H1 (cell line): Measurements from ENCODE around the gene MYH9.

ENCODE experiments used
- CREB1 ChIP-seq: IDR thresholded peaks from 2 replicates; pipeline ENCODE4 v1.6.1; 2012; ENCODE audit warnings: inconsistent platforms
- EP300 ChIP-seq, 2 experiments: IDR thresholded peaks; 1 replicate in 1 of 2; 2 replicates in 1 of 2; pipeline ENCODE4 v1.6.1; 2011 to 2012; ENCODE audit warnings: low read depth in 2 of 2, low read length in 2 of 2, mild to moderate bottlenecking in 2 of 2, borderline replicate concordance in 1 of 2, inconsistent platforms in 1 of 2, moderate library complexity in 1 of 2
- JUND ChIP-seq: IDR thresholded peaks from 2 replicates; pipeline ENCODE4 v1.6.1; 2011; ENCODE audit warnings: mild to moderate bottlenecking, improper control_type of control experiment, low read length
- POLR2A ChIP-seq, 2 experiments: IDR thresholded peaks; 1 replicate in 1 of 2; 2 replicates in 1 of 2; pipeline ENCODE4 v1.6.1; 2011; ENCODE audit warnings: low read depth in 2 of 2, low read length in 2 of 2, mild to moderate bottlenecking in 2 of 2; ENCODE audit errors: control extremely low read depth in 1 of 2
- TAF1 ChIP-seq: IDR thresholded peaks from 2 replicates; pipeline ENCODE4 v1.6.1; 2011; ENCODE audit warnings: mild to moderate bottlenecking, low read depth, low read length
- TF ChIP-seq, protein P1 (sequence below), 3 experiments: IDR thresholded peaks; 1 replicate in 2 of 3; 2 replicates in 1 of 3; pipeline versions ENCODE4 v1.5.1 to v1.6.1; 2011; ENCODE audit warnings: low read length in 3 of 3, mild to moderate bottlenecking in 3 of 3, inconsistent platforms in 2 of 3, low read depth in 1 of 3, moderate library complexity in 1 of 3; ENCODE audit not compliant: insufficient read depth in 1 of 3; ENCODE audit errors: control extremely low read depth in 1 of 3

DNA sequence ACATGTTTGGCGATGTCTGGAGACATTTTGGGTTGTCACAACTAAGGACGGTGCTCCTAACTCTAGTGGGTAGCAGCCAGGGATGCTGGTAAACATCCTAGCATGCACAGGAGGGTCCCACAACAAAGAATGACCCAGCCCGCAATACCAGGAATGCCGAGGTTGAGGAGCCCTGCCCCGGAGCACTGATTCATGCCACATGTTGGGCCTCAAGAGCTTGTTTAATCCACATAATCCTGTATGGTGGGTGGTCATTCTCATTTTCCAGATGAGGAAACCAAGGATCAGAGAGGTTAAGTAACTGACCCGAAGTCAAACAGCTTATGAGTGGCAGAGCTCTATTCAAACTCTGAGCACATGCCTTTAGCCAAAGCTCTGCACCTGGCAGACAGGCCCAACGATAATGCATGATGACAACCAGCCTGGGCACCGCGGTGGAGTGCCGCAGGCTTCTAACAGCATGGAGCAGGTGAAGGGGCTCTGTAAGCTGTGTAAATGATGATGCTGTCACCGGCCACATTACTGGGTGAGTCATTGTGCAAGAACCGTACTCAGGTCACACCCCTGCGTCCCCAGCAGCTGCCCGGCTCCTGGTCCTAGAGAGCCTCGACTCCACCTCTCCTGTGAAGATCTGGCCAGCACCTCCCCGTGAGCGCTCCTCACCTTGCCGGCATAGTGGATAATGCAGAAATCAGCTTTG lies 76.2 kb downstream of the MYH9 start:
- TF ChIP-seq EP300 (IDR thresholded peaks at IDR 0.05; ENCODE audit: borderline replicate concordance in 1 of 2, low read depth in 2 of 2, low read length in 2 of 2) (no peak), CREB1 (no peak), JUND (no peak), POLR2A (IDR thresholded peaks at IDR 0.05; ENCODE audit: control extremely low read depth in 1 of 2, low read depth in 2 of 2, low read length in 2 of 2) (no peak), TAF1 (no peak)
- TF ChIP-seq, protein P1, sequence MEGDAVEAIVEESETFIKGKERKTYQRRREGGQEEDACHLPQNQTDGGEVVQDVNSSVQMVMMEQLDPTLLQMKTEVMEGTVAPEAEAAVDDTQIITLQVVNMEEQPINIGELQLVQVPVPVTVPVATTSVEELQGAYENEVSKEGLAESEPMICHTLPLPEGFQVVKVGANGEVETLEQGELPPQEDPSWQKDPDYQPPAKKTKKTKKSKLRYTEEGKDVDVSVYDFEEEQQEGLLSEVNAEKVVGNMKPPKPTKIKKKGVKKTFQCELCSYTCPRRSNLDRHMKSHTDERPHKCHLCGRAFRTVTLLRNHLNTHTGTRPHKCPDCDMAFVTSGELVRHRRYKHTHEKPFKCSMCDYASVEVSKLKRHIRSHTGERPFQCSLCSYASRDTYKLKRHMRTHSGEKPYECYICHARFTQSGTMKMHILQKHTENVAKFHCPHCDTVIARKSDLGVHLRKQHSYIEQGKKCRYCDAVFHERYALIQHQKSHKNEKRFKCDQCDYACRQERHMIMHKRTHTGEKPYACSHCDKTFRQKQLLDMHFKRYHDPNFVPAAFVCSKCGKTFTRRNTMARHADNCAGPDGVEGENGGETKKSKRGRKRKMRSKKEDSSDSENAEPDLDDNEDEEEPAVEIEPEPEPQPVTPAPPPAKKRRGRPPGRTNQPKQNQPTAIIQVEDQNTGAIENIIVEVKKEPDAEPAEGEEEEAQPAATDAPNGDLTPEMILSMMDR (IDR thresholded peaks at IDR 0.05; ENCODE audit: control extremely low read depth in 1 of 3, insufficient read depth in 1 of 3, low read depth in 1 of 3, low read length in 3 of 3) = no peak
